Transverse colon (tissue), 4 donors: ENCODE measurements around the gene TMEM53. TPM values are rescaled to one million over a fixed set of nuclear protein-coding genes. Genes with fewer than 3 reads are reported as not detected.

Source experiments
- DNase-seq: peaks from one replicate; pipeline ENCODE4 v3.0.0-alpha.2; 2019
- H3K27ac ChIP-seq, 4 donors: fragments of 200-600 bp; sonication (generic); 2 replicates each; pipeline ENCODE4 v1.5.1; 2016 to 2018; ENCODE audit warnings: inconsistent platforms in 4 of 4
- H3K27me3 ChIP-seq: fragments of 200-600 bp; sonication (generic); 2 replicates; pipeline ENCODE4 v1.5.1; 2017; ENCODE audit warnings: inconsistent platforms
- H3K36me3 ChIP-seq, 4 donors: fragments of 200-600 bp; sonication (generic); 2 replicates each; pipeline ENCODE4 v1.5.1; 2017 to 2019; ENCODE audit warnings: inconsistent platforms in 4 of 4
- H3K4me1 ChIP-seq, 4 donors: fragments of 200-600 bp; sonication (generic); 2 replicates each; pipeline ENCODE4 v1.5.1; 2017 to 2020; ENCODE audit warnings: inconsistent platforms in 4 of 4
- H3K4me3 ChIP-seq, 4 donors: fragments of 200-600 bp; sonication (generic); 1 replicate in 1 of 4; 2 replicates in 3 of 4; pipeline versions ENCODE4 v1.5.1 to v1.6.1; 2017 to 2019; ENCODE audit warnings: inconsistent platforms in 4 of 4
- H3K9me3 ChIP-seq, 2 donors: fragments of 200-600 bp; sonication (generic); 2 replicates each; pipeline ENCODE4 v1.5.1; 2017 to 2019; ENCODE audit warnings: inconsistent platforms in 2 of 2
- CTCF ChIP-seq, 5 experiments: fragments of 200-600 bp in 3 of 5; fragments of 450-650 bp in 2 of 5; sonication (generic) in 3 of 5; IDR thresholded peaks; 1 replicate in 2 of 5; 2 replicates in 3 of 5; pipeline ENCODE4 v1.5.1; 2016 to 2017; ENCODE audit warnings: antibody characterized with exemption in 5 of 5, inconsistent platforms in 3 of 5, mild to moderate bottlenecking in 2 of 5, moderate library complexity in 1 of 5
- EP300 ChIP-seq: sonication (generic); formaldehyde crosslinking; IDR thresholded peaks from one replicate; pipeline ENCODE4 v1.6.1; 2017; ENCODE audit warnings: antibody characterized with exemption, low read depth
- POLR2A ChIP-seq: fragments of 450-650 bp; IDR thresholded peaks from one replicate; pipeline ENCODE4 v1.6.1; 2016; ENCODE audit warnings: antibody characterized with exemption, mild to moderate bottlenecking, moderate library complexity
- POLR2AphosphoS5 ChIP-seq, 3 donors: sonication (generic); formaldehyde crosslinking; IDR thresholded peaks; one replicate each; pipeline ENCODE4 v1.6.1; 2016; ENCODE audit warnings: antibody characterized with exemption in 3 of 3
- WGBS, 2 donors: methylation state at CpG; one replicate each; pipeline ENCODE4 v1.1.5; 2018; ENCODE audit warnings: low coverage in 1 of 2; 5-methylcytosine and 5-hydroxymethylcytosine counted together
- in situ Hi-C, 4 donors: fragments of 200-750 bp; cut with MboI; loops; one replicate each; pipeline versions ENCODE4 v1.15.0 to v1.15.1; 2017; ENCODE audit warnings: low sequenced_read_pairs in 3 of 4, low pct_ligation_motif_present in 1 of 4, low pct_unique_long_range_greater_than_20kb in 1 of 4
- intact Hi-C: fragments of 100-400 bp; cut with DNase I; formaldehyde crosslinking; loops from one replicate; pipeline ENCODE4 v1.15.1; 2023; ENCODE audit warnings: low total_unique reads
- total RNA-seq, 4 donors: library from RNA; depleted of rRNA; stranded (reverse); fragments of >200 nt; gene quantifications; one replicate each; pipeline ENCODE4 v1.1.0, GENCODE V29; 2016

Gene TMEM53
- total RNA-seq, 4 donors from 2014 or later = 14.2 to 40.8 (median 22.9) TPM

GRCh38 chr1:44636083-44636687 lies 38.1 kb downstream of the TMEM53 start:
- 95% methylated on average over 14 of the region's 14 CpGs; no CpG with 5 or more reads in 1 of the 2 donors for WGBS, 2 donors
- intact Hi-C loops (loop anchor here (5.0 kb wide), 1 partner anchor 596 kb away; no protein-coding TSS in a partner anchor), in situ Hi-C loops (no loop called here)
- no peak overlapping the region for H3K4me3 ChIP-seq
- H3K36me3 ChIP-seq = peaks cover 0 to 11% (median 5%) of the 10 kb centered on the region in 4 donors
- no peaks in the 10 kb centered on the region for H3K27me3 ChIP-seq
- TF ChIP-seq EP300 (no peak), POLR2A (no peak)
- no peaks in the 10 kb centered on the region for H3K9me3 ChIP-seq
- H3K4me1 ChIP-seq = peaks cover 16 to 38% (median 30%) of the 10 kb centered on the region in 4 donors
- peak overlapping the region; percentile 11 to 74 (median 62) for H3K27ac ChIP-seq
- DNase-seq = no peak

- intact Hi-C loops = loop anchor here (5.0 kb wide), 1 partner anchor 597 kb away; no protein-coding TSS in a partner anchor
- Histone ChIP-seq H3K27me3 (no peaks in the 10 kb centered on the region), H3K4me1 (peaks cover 16 to 41% (median 30%) of the 10 kb centered on the region in 4 donors), H3K27ac (no peak overlapping the region), H3K36me3 (peaks cover 0 to 11% (median 5%) of the 10 kb centered on the region in 4 donors), H3K4me3 (no peak overlapping the region), H3K9me3 (no peaks in the 10 kb centered on the region)
- no peak for DNase-seq
- TF ChIP-seq EP300 (no peak), POLR2AphosphoS5 (IDR thresholded peaks at IDR 0.05) (no peak), CTCF (IDR thresholded peaks at IDR 0.05) (no peak), POLR2A (no peak)
- WGBS, 2 donors = 94 to 95% methylated on average over 9 of the region's 9 CpGs
- in situ Hi-C loops = no loop called here
Measured at GRCh38 chr1:44635439-44635838, 38.8 kb downstream of the TMEM53 start.

GRCh38 chr1:44634606-44635189 lies 39.6 kb downstream of the TMEM53 start:
- in situ Hi-C loops = no loop called here
- Histone ChIP-seq H3K27me3 (no peaks in the 10 kb centered on the region), H3K4me1 (peaks cover 16 to 41% (median 30%) of the 10 kb centered on the region in 4 donors), H3K36me3 (peaks cover 0 to 11% (median 5%) of the 10 kb centered on the region in 4 donors), H3K4me3 (no peak overlapping the region), H3K27ac (no peak overlapping the region), H3K9me3 (no peaks in the 10 kb centered on the region)
- 92 to 100% methylated on average over 2 of the region's 3 CpGs for WGBS, 2 donors
- intact Hi-C loops = loop anchor here (5.0 kb wide), 1 partner anchor 598 kb away; no protein-coding TSS in a partner anchor
- TF ChIP-seq EP300 (no peak), POLR2A (no peak), POLR2AphosphoS5 (IDR thresholded peaks at IDR 0.05) (no peak), CTCF (IDR thresholded peaks at IDR 0.05) (no peak)
- no peak for DNase-seq

- WGBS, 2 donors = 12% methylated on average over 9 of the region's 9 CpGs; no CpG with 5 or more reads in 1 of the 2 donors
- in situ Hi-C loops = no loop called here
- intact Hi-C loops = no loop called here
Measured at GRCh38 chr1:44632598-44632997, 41.7 kb downstream of the TMEM53 start.

More at GRCh38 chr1:44632598-44632997, 41.7 kb downstream of the TMEM53 start:
- DNase-seq = no peak
- Histone ChIP-seq H3K9me3 (no peaks in the 10 kb centered on the region), H3K27me3 (no peaks in the 10 kb centered on the region), H3K4me1 (peaks cover 16 to 41% (median 25%) of the 10 kb centered on the region in 4 donors), H3K27ac (peak overlapping the region; percentile 93 to 98 (median 96)), H3K36me3 (peaks cover 0 to 11% (median 5%) of the 10 kb centered on the region in 4 donors), H3K4me3 (peak overlapping the region; percentile 77 to 86 (median 84))
- TF ChIP-seq POLR2A (no peak), CTCF (IDR thresholded peaks at IDR 0.05) (no peak), EP300 (no peak), POLR2AphosphoS5 (IDR thresholded peaks at IDR 0.05) (no peak)
